Sciatic nerve (tissue), 2 donors: ENCODE results near the gene CLTCL1. TPM values are rescaled to one million over a fixed set of nuclear protein-coding genes. Genes with fewer than 3 reads are reported as not detected.
"Not testable (repeated sequence)": the region's sequence is repeated elsewhere in the genome, so short reads cannot be mapped to it uniquely, and the experiment has no call there.

Experiments
- ATAC-seq: fragments of 200-7000 bp; cut with Tn5 transposase; one replicate; pipeline ENCODE4 v1.9.1; 2020; ENCODE audit warnings: mild to moderate bottlenecking, moderate library complexity
- DNase-seq: peaks from one replicate; pipeline ENCODE4 v3.0.0-alpha.2; 2020; ENCODE audit warnings: low spot score
- intact Hi-C: fragments of 100-400 bp; cut with DNase I; formaldehyde crosslinking; loops from one replicate; pipeline ENCODE4 v1.14.2; 2022
- total RNA-seq: library from RNA; stranded (reverse); fragmentation: NEBNext Ultra II Directional; extraction: Animal tissue kit (Norgen Biotek cat#: 25700); gene quantifications from one replicate; pipeline ENCODE4 v1.2.1, GENCODE V29; 2021
- donor health status: DM: no; HTN: no; CAD: no.
- donor health status: DM: no; HTN: no; CAD: no.

Gene CLTCL1
- total RNA-seq, 1 donor from 2014 or later, result 14.2 TPM

- intact Hi-C loops, result no loop called here
- ATAC-seq (no peak), DNase-seq (no peak)
Observed at GRCh38 chr22:19203834-19204233, 87.7 kb downstream of the CLTCL1 start.

- ATAC-seq, DNase-seq, intact Hi-C loops: not testable (repeated sequence)
Observed at GRCh38 chr22:19202799-19203186, 88.7 kb downstream of the CLTCL1 start.

- no peak for ATAC-seq
- DNase-seq, result no peak
- intact Hi-C loops, result no loop called here
Observed at GRCh38 chr22:19201869-19202798, 89.4 kb downstream of the CLTCL1 start.

GRCh38 chr22:19201130-19201868 is 90.2 kb downstream of the CLTCL1 start:
- DNase-seq, result no peak
- no peak for ATAC-seq
- intact Hi-C loops, result no loop called here

- ATAC-seq (no peak), DNase-seq (no peak)
- intact Hi-C loops, result no loop called here
Observed at GRCh38 chr22:19199479-19199878, 92.0 kb downstream of the CLTCL1 start.

- intact Hi-C loops, result no loop called here
- ATAC-seq, result no peak
- DNase-seq, result no peak
Observed at GRCh38 chr22:19197997-19198865, 93.3 kb downstream of the CLTCL1 start.

- intact Hi-C loops, result no loop called here
- ATAC-seq (no peak), DNase-seq (no peak)
Observed at GRCh38 chr22:19196841-19197612, 94.5 kb downstream of the CLTCL1 start.

GRCh38 chr22:19195796-19196731 is 95.5 kb downstream of the CLTCL1 start:
- DNase-seq (no peak), ATAC-seq (no peak)
- intact Hi-C loops, result no loop called here

- intact Hi-C loops, result no loop called here
- no peak for DNase-seq
- no peak for ATAC-seq
Observed at GRCh38 chr22:19194766-19195536, 96.6 kb downstream of the CLTCL1 start.

GRCh38 chr22:19193879-19194278 is 97.6 kb downstream of the CLTCL1 start:
- ATAC-seq (no peak), DNase-seq (no peak)
- intact Hi-C loops, result no loop called here

GRCh38 chr22:19187716-19188563 is 103.6 kb downstream of the CLTCL1 start:
- no peak for ATAC-seq
- intact Hi-C loops, result no loop called here

GRCh38 chr22:19184276-19184997 is 107.1 kb downstream of the CLTCL1 start:
- ATAC-seq, result no peak
- intact Hi-C loops, result no loop called here

More at GRCh38 chr22:19187716-19188563, 103.6 kb downstream of the CLTCL1 start:
- DNase-seq, result no peak

GRCh38 chr22:19183216-19183615 is 108.3 kb downstream of the CLTCL1 start:
- intact Hi-C loops, result no loop called here
- DNase-seq (no peak), ATAC-seq (no peak)

More at GRCh38 chr22:19184276-19184997, 107.1 kb downstream of the CLTCL1 start:
- DNase-seq, result no peak

GRCh38 chr22:19182472-19183157 is 108.9 kb downstream of the CLTCL1 start:
- DNase-seq, result no peak
- intact Hi-C loops, result no loop called here
- no peak for ATAC-seq
